Activated naive CD8-positive, alpha-beta T cell treated with anti-CD3 and anti-CD28 coated beads for 36 hours (primary cell): ENCODE data around the gene CFAP91. TPM values are rescaled to one million over a fixed set of nuclear protein-coding genes. Genes with fewer than 3 reads are reported as not detected.
A peak's percentile ranks its signal among the peaks of the same experiment; 100 is the strongest.
"Not testable (repeated sequence)": the region's sequence is repeated elsewhere in the genome, so short reads cannot be mapped to it uniquely, and the experiment has no call there.

ENCODE experiments used
- DNase-seq: peaks from one replicate; pipeline ENCODE4 v3.0.0; 2021
- H3K27ac Mint-ChIP-seq: one replicate; pipeline ENCODE4 v1.8.0; 2022; ENCODE audit warnings: mild to moderate bottlenecking, moderate library complexity, mixed read lengths
- H3K27me3 Mint-ChIP-seq: one replicate; pipeline ENCODE4 v1.8.0; 2022; ENCODE audit warnings: mild to moderate bottlenecking, mixed read lengths
- H3K36me3 Mint-ChIP-seq: one replicate; pipeline ENCODE4 v1.8.0; 2021; ENCODE audit warnings: mild to moderate bottlenecking, mixed read lengths
- H3K4me1 Mint-ChIP-seq: one replicate; pipeline ENCODE4 v1.8.0; 2021; ENCODE audit warnings: mixed read lengths
- H3K4me3 Mint-ChIP-seq: one replicate; pipeline ENCODE4 v1.8.0; 2022; ENCODE audit warnings: mild to moderate bottlenecking, moderate library complexity, mixed read lengths
- H3K9me3 Mint-ChIP-seq: one replicate; pipeline ENCODE4 v1.8.0; 2022; ENCODE audit warnings: mixed read lengths
- total RNA-seq, 2 experiments: library from RNA; stranded (reverse); gene quantifications; one replicate each; pipeline ENCODE4 v1.2.3, GENCODE V29; 2021

CFAP91 gene
- total RNA-seq, 2 experiments from 2014 or later = 0.28 to 0.47 TPM

DNA sequence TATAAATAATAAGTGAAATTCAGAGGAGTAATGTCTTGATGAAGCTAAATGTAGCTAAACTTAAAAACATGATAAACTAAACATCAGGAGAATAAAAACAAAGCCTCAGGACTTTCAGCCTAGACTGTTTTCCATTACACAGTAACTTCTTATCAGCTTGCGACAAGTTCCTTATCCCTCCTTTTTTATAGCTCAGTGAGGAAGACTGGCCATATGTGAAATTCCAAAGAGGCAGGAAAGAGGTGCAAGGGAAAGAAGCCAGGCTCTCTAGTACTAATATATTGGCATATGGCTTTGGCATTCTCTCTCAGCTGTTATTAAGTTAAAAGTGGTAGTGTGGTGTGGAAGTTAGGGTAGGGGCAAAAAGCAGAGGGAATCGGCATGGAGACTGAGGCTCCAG is 30.0 kb upstream of the CFAP91 start:
- Mint-ChIP-seq H3K9me3 (no peaks in the 10 kb centered on the region), H3K36me3 (peaks cover 38% of the 10 kb centered on the region), H3K27ac (peak overlapping the region; percentile 45), H3K4me1 (peaks cover 47% of the 10 kb centered on the region), H3K27me3 (no peaks in the 10 kb centered on the region), H3K4me3 (no peak overlapping the region)
- DNase-seq = no peak

DNA sequence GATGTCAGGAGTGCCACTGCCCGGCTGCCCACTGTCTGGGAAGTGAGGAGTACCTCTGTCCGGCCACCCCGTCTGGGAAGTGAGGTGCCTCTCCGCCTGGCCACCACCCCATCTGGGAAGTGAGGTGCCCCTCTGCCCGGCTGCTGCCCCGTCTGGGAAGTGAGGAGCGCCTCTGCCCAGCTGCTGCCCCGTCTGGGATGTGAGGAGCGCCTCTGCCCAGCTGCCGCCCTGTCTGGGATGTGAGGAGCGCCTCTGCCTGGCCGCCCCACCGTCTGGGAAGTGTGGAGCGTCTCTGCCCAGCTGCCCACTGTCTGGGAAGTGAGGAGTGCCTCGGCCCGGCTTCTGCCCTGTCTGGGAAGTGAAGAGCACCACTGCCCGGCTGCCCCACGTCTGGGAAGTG is 28.9 kb upstream of the CFAP91 start:
- Mint-ChIP-seq H3K27me3 (no peaks in the 10 kb centered on the region), H3K36me3 (peaks cover 38% of the 10 kb centered on the region), H3K9me3 (no peaks in the 10 kb centered on the region), H3K27ac (no peak overlapping the region), H3K4me3 (no peak overlapping the region), H3K4me1 (peaks cover 48% of the 10 kb centered on the region)
- no peak for DNase-seq

DNA sequence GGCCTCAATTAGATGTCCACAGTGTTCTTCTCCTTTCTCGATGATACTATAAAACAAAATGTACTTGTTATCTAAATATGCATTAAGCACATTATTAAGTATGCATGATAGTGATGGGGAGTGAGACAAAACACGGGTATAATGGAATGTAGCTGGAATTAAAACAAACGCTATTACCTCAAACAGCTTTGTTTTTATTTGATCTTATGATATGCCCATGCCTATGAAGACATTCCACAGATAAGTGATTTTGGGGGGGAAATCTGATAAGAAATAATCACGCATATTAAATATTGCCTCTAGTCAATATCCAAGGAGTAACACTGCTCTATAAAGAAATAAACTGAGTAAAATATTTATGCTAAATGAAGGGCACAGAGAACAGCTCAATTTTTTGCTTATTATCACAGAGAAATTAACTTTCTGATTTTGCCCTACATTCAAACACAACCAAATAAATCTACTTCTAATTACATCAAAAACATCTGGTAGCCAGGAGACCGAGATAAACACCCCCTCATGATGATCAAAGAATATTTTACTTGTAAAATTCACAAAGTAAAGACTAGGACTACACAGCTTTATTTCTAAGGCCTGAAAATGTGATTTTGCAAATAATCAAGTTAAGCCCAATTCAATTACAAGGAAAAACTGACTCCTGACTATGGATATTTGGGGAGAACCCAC is 27.5 kb upstream of the CFAP91 start:
- peaks cover 44% of the 10 kb centered on the region for H3K4me1 Mint-ChIP-seq
- no peak for DNase-seq
- peaks cover 36% of the 10 kb centered on the region for H3K36me3 Mint-ChIP-seq
- H3K9me3 Mint-ChIP-seq = no peaks in the 10 kb centered on the region
- H3K27me3 Mint-ChIP-seq = no peaks in the 10 kb centered on the region
- peak overlapping the region; percentile 92 for H3K4me3 Mint-ChIP-seq
- peak overlapping the region; percentile 93 for H3K27ac Mint-ChIP-seq

DNA sequence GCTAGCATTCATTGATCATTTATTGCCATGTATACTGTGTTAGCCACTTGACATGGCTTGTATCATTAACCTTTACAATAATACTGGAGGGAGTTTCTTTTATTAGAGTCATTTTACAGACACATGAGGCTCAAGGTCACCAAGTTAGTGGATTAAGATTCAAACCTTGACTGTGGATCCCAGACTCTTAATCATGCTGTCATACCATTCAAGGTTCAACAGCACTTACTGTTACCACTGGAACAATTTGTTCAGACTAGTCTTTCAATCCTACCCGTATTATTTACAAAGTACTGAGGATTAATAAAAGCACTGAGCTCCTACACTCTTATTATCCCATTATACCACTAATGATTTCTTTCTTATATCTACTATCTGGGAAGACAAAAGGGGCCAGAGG is 26.8 kb upstream of the CFAP91 start:
- Mint-ChIP-seq H3K27me3 (no peaks in the 10 kb centered on the region), H3K4me1 (peaks cover 43% of the 10 kb centered on the region), H3K4me3 (peak overlapping the region; percentile 92), H3K9me3 (no peaks in the 10 kb centered on the region), H3K36me3 (peaks cover 34% of the 10 kb centered on the region), H3K27ac (peak overlapping the region; percentile 93)
- DNase-seq = no peak

DNA sequence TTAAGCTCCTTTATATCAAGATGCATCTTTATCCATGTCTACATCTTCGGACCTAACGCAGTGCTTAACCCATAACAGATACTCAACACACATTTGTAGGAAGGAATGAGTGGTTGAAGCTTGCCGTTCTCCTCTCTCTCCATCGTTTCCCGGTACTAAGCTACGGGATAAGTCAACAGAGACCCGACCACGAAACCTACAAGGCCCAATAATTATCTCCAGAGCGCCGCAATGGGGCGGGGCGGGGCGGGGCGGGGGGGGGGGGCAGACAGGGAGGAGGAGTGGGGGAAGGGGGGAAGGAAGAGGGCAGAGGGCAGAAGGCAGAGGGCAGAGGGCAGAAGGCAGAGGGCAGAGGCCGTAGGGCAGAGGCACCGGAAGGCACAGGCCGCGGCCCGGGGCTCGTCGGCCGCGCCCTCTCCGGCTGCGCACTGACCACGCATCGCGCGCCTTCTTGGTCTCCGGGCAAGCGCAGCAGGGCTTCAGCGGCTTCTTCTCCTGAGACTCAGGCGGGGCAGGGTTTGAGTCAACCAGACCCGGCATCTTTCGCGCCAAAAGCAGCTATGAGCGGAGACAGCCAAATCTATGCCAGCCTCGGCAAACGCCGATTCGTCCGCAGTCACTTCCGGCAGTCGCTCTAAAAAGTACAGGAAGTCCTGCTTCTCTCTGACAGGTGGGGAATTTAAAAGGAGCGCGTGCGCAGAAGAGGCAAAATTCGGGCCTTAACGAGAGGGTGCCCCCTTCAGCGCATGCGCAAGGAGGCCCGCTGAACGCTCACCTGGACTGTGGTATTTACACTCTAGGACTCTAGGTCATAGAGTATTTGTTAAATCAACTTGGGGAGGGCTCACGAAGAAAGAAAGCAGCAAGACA is 25.8 kb upstream of the CFAP91 start, which contains the start of gene COX17:
Gene COX17, minus strand, starts transcription at position 636 of the 870 bp plus-strand sequence. Its CDS starts 96 bp downstream, at position 540.
- Mint-ChIP-seq H3K4me1 (peaks cover 36% of the 10 kb centered on the region), H3K4me3 (peak within 1 kb of the TSS; percentile 92), H3K36me3 (peaks cover 25% of the 10 kb centered on the region), H3K9me3 (no peaks in the 10 kb centered on the region), H3K27ac (peak within 1 kb of the TSS; percentile 93), H3K27me3 (no peaks in the 10 kb centered on the region)
- peak; percentile 93 for DNase-seq

DNA sequence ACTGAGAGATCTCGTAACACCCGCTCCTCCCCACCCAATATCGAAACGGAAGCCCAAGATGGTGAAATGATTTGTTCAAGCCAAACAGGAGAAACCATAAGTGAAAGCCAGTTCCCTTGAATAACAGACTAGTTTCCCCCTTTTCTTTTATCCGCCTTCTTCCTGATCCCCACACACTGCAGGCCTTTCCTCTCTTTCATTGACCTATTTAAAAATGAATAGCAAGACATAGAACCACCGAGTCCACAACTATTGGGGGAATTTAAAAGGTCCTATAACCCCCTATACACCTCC is 25.2 kb upstream of the CFAP91 start:
- DNase-seq = no peak
- Mint-ChIP-seq H3K27me3 (no peaks in the 10 kb centered on the region), H3K9me3 (no peaks in the 10 kb centered on the region), H3K4me3 (peak overlapping the region; percentile 92), H3K27ac (peak overlapping the region; percentile 93), H3K36me3 (peaks cover 22% of the 10 kb centered on the region), H3K4me1 (peaks cover 33% of the 10 kb centered on the region)

DNA sequence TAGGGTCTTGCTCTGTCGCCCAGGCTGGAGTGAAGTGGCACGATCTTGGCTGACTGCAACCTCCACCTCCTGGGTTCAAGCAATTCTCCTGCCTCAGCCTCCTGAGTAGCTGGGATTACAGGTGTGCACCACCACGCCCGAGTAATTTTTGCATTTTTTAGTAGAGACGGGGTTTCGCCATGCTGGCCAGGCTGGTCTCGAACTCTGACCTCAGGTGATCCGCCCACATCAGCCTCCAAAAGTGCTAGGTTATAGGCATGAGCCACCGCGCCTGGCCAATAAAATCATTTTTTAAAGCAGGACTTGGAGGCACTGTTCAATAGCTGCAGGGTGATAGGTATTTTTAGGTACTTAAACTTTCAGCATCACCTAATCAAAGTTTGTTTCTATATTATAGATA is 24.6 kb upstream of the CFAP91 start:
- peaks cover 22% of the 10 kb centered on the region for H3K36me3 Mint-ChIP-seq
- H3K27ac Mint-ChIP-seq = not testable (repeated sequence)

DNA sequence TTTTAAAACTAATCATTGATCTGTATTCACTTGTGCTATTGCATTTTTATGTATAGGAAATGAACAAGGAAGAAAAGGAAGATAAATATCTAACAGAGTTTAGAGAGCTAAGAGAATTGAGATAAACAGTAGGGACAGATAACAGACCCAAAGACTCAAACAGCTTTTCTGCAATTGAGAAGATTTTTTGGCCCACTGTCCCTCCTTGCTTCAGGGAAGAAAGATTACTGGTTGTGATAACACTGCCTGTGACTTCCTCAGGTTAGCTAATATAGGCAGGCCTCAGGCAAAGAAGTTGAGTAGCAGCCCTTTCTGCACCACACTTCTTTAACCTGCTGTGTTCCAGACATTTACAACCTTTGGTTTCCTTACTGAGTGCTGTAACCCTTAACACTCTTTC is 22.9 kb upstream of the CFAP91 start:
- H3K4me1 Mint-ChIP-seq = peaks cover 25% of the 10 kb centered on the region
- peaks cover 19% of the 10 kb centered on the region for H3K36me3 Mint-ChIP-seq
- H3K27me3 Mint-ChIP-seq = peaks cover 2% of the 10 kb centered on the region
- H3K4me3 Mint-ChIP-seq = no peak overlapping the region
- no peak overlapping the region for H3K27ac Mint-ChIP-seq
- no peaks in the 10 kb centered on the region for H3K9me3 Mint-ChIP-seq
- no peak for DNase-seq

More for the DNA sequence above, 24.6 kb upstream of the CFAP91 start:
- peaks cover 29% of the 10 kb centered on the region for H3K4me1 Mint-ChIP-seq
- H3K27me3 Mint-ChIP-seq, H3K9me3 Mint-ChIP-seq, DNase-seq, H3K4me3 Mint-ChIP-seq: not testable (repeated sequence)

DNA sequence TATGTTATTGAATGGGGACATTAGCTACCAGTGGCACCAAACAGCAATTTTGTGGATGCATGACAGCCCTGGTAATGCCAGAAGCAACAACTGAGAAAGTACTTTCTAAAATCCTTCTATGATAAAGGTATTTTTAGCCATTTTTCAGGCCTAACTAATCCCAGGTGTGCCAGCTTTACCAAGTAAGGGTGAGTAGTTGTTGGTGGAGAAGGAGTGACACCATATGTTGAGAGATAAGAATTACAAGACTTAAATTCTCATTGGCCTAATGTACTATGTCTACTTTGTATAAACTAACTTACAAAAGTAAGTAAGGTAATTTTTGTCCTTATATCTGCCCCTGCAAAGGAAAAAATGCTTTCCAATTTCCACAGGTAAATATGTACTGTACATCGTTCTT is 21.5 kb upstream of the CFAP91 start:
- H3K36me3 Mint-ChIP-seq = peaks cover 6% of the 10 kb centered on the region
- H3K4me1 Mint-ChIP-seq = peaks cover 11% of the 10 kb centered on the region
- no peak for DNase-seq
- H3K27ac Mint-ChIP-seq = no peak overlapping the region
- H3K27me3 Mint-ChIP-seq = peaks cover 5% of the 10 kb centered on the region
- no peak overlapping the region for H3K4me3 Mint-ChIP-seq
- no peaks in the 10 kb centered on the region for H3K9me3 Mint-ChIP-seq

DNA sequence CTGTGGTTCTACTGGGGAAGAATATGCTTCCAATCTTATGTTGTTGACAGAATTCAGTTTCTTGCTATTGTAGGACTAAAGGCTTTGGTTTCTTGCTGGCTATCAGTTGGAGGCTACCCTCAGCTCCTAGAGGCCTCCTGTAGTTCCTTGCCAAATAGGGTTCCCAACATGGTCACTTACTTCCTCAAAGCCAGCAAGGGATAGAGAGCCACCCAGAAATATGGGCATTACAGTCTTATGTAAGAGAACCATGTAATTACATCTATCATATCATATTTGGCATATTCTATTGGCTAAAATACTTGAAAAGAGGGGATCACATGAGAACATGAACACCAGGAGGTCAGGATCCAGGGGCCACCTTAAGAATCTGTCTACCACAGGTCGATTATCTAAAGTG is 19.4 kb upstream of the CFAP91 start:
- Mint-ChIP-seq H3K27me3 (peaks cover 5% of the 10 kb centered on the region), H3K4me1 (no peaks in the 10 kb centered on the region), H3K4me3 (no peak overlapping the region), H3K36me3 (no peaks in the 10 kb centered on the region), H3K9me3 (peaks cover 5% of the 10 kb centered on the region), H3K27ac (no peak overlapping the region)
- DNase-seq = no peak

DNA sequence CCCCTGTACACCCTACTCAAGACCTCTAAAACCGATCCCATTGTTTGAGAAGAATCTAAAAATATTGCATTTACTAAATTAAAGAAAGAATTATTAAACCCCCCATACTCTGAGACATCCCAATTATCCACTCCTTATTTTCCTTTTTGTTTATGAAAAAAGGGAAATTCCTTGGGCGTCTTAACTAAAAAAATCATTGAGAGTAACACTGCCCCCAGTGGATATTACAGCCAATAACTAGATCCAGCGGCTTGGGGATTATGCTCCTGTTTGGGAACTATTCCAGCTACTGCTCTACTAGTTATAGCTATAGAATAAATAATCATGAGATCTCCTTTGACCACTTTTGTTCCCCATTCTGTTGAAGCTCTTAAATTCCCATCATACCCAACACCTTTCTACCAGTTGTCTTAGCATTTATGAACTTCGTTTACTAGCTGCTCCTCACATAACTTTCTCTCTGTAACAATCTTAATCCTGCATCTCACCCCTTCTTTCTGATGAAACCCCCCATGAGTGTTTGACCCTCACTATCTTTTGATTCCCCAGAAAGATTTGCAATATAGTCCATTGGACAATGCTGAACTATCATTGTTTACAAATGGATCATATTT is 12.7 kb upstream of the CFAP91 start:
- Mint-ChIP-seq H3K27ac (no peak overlapping the region), H3K27me3 (peaks cover 12% of the 10 kb centered on the region), H3K4me1 (no peaks in the 10 kb centered on the region), H3K36me3 (no peaks in the 10 kb centered on the region), H3K4me3 (no peak overlapping the region), H3K9me3 (peaks cover 5% of the 10 kb centered on the region)
- DNase-seq = no peak

DNA sequence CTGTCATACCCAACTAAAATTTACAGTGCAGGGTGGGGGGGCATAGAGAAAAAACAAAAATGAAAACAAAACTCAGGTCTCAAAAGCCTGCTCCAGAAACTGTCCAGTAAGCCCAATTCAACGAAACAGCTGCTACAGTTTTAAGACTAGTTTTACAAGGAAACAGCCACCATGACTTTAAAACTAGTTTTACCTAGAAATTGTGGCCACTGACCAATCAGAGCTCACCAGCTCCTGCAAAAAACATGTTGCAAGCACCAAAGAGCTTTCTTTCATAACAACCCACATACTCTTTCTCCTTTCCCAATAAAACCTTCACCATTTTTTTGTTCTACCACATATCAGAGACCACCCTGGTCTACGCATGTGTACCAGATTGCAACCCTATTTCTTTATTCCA is 7.3 kb upstream of the CFAP91 start:
- H3K27me3 Mint-ChIP-seq = peaks cover 6% of the 10 kb centered on the region
- H3K4me1 Mint-ChIP-seq = peaks cover 11% of the 10 kb centered on the region
- DNase-seq = no peak
- no peak overlapping the region for H3K27ac Mint-ChIP-seq
- no peak overlapping the region for H3K4me3 Mint-ChIP-seq
- H3K9me3 Mint-ChIP-seq = peaks cover 5% of the 10 kb centered on the region
- H3K36me3 Mint-ChIP-seq = peaks cover 3% of the 10 kb centered on the region

DNA sequence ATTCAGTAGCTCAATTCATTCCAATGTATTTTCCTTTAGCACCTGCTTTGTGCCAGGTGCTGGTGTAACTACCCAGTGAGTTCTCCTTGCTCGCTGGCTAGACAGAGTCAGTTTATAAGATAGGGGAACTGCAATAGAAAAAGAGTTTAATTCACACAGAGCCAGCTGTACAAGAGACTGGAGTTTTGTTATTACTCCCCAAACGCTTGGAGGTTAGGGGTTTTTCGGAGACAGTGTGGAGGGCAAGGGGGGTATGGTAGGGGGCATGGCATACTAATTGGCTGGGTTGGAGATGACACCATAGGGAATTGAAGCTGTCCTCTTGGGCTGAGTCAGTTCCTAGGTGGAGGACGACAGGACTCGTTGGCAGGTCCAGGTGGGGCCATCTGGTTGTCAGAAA is 5.4 kb upstream of the CFAP91 start:
- no peak for DNase-seq
- Mint-ChIP-seq H3K4me1 (peaks cover 28% of the 10 kb centered on the region), H3K4me3 (no peak overlapping the region), H3K27me3 (no peaks in the 10 kb centered on the region), H3K9me3 (peaks cover 12% of the 10 kb centered on the region), H3K36me3 (peaks cover 11% of the 10 kb centered on the region), H3K27ac (no peak overlapping the region)

DNA sequence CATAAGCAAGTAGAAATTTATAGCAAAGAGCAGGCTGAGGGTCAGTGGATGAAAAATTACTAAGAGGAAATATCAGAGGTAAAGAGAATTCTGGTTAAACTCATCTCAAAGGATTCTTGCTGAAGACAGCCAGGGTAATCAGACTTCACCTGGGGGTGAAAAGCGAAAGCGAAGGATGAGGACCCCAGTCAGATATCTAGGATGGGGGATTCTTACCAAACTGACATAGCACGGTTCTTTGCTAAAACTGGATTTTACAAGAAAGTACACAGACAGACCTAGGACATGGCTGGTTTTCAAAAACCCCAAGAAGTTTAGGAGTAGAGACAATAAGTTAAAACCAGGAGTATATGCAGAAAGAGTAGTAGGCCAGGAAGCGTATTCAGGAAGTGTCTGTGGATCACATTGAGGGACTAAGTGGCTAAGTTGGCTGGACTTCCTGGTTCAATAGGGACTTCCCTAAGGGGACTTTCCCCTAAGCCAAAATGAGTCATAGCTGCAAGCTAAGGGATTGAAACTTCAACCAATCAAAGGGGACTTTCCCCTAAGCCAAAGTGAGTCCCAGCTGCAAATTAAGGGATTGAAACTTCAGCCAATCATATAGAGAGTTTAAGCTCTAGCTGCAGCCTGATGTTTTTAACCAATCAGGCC is 2.4 kb upstream of the CFAP91 start:
- H3K27ac Mint-ChIP-seq = peak overlapping the region; percentile 95
- H3K4me3 Mint-ChIP-seq = peak overlapping the region; percentile 22

More for the DNA sequence above, 2.4 kb upstream of the CFAP91 start:
- peak; percentile 36 for DNase-seq
- peaks cover 13% of the 10 kb centered on the region for H3K36me3 Mint-ChIP-seq
- peaks cover 12% of the 10 kb centered on the region for H3K9me3 Mint-ChIP-seq
- peaks cover 34% of the 10 kb centered on the region for H3K4me1 Mint-ChIP-seq
- H3K27me3 Mint-ChIP-seq = peaks cover 9% of the 10 kb centered on the region
